GM20000 (cell line): ENCODE results near the gene SPSB1.
"Not testable (repeated sequence)": the region's sequence is repeated elsewhere in the genome, so short reads cannot be mapped to it uniquely, and the experiment has no call there.

Experiments used
- DNase-seq: peaks from one replicate; pipeline ENCODE4 v3.0.0; 2012; ENCODE audit warnings: low spot score
- TF ChIP-seq, protein P1 (sequence below): IDR thresholded peaks from 2 replicates; pipeline ENCODE4 v1.5.1; 2012; ENCODE audit warnings: mild to moderate bottlenecking, control low read depth; ENCODE audit errors: extremely low read depth, missing control alignments

The SPSB1 gene

DNA sequence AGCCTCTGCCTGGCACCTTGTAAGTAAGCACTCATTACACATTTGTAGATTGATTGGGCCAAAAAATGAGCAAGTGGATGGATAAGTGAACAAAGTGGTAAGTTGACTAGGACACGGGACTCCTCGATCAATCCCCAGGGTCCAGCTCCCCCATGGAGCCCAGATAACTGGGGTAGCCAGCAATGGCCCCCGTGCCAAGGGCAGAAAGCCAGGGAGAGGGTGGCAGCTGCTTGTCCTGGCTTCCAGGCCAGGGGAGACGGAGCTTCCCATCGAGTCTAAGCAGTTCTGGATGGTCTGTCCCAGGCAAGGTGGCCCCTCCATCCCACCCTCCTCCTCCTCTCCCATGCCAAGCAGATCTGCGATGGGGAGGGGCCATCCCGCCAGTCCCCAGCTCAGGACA lies 91.4 kb downstream of the SPSB1 start:
- TF ChIP-seq, protein P1, sequence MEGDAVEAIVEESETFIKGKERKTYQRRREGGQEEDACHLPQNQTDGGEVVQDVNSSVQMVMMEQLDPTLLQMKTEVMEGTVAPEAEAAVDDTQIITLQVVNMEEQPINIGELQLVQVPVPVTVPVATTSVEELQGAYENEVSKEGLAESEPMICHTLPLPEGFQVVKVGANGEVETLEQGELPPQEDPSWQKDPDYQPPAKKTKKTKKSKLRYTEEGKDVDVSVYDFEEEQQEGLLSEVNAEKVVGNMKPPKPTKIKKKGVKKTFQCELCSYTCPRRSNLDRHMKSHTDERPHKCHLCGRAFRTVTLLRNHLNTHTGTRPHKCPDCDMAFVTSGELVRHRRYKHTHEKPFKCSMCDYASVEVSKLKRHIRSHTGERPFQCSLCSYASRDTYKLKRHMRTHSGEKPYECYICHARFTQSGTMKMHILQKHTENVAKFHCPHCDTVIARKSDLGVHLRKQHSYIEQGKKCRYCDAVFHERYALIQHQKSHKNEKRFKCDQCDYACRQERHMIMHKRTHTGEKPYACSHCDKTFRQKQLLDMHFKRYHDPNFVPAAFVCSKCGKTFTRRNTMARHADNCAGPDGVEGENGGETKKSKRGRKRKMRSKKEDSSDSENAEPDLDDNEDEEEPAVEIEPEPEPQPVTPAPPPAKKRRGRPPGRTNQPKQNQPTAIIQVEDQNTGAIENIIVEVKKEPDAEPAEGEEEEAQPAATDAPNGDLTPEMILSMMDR = no peak
- DNase-seq = no peak

DNA sequence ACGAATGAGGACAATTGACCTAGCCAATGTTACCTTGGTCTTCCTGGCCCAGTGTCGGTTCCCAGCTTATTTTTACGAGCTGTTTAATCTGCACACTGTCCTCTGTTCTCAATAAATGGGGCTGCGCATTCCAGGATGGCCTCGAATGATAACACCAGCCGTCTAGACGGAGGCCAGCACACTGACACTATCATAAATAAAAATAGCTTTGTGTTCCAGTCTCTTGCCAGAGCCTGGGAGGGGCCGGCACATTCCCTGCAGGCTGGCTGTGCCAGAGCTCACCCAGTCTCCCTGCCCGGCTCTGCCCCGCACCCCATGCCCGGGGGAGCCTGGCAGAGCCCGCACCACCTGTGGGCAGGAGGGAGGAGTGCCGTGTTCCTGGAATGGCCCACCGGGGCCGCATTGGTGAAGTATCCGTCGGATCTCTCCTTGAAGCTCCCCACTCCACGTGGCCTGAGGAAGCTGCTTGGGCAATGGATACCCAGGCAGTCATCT lies 92.1 kb downstream of the SPSB1 start:
- TF ChIP-seq, protein P1 = no peak
- DNase-seq = no peak

DNA sequence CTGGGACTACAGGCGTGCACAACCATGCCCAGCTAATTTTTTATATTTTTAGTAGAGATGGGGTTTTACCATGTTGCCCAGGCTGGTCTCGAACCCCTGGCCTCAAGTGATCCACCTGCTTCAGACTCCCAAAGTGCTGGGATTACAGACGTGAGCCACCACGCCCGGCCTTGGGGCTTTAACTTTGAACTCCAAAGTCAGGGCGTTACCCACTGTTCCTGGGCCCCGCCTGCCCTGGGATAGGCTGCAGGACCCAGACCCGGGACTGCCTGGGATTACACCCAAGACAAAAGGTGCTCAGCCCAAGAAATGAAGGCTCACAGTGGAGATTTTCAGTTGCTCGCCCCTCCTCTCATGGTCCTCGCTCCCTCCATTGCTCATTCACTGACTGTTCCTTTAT lies 92.7 kb downstream of the SPSB1 start:
- DNase-seq = not testable (repeated sequence)

DNA sequence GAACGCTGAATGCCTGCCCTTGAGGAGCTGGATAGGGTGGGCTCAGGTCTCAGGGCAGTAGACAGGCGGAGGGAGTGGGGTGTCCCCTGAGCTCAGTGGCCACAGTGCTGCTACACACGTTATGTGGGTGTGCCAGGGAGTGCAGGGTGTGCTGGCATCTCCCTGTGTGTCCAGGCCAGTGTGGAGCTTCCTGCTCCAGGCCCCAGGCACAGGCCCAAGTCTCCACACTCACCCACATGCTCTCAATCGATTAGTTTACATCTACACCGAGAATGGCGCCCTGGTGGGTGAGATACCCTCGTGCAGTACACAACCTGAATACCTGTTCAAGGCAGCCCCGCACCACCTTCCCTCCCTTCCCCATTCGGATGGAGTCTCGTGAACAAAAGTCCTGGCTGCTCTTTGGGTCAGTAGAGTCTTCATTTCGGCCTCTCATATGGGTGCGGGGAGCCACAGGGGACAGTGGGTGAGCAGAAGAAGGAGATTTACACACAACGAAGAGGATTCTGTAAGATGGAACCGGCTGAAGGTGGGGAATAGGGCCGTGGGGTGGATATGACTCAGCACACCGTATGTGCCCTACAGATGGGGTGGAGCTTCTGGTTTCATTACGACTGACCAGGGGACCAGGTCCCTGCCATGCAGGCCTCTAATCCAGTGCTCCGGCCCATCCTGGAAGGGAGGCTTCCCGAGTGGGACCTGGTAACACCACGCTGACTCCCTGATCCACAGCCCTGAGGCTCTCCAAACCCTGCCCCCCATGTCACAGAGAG lies 93.3 kb downstream of the SPSB1 start:
- no peak for DNase-seq
- TF ChIP-seq, protein P1 = no peak

DNA sequence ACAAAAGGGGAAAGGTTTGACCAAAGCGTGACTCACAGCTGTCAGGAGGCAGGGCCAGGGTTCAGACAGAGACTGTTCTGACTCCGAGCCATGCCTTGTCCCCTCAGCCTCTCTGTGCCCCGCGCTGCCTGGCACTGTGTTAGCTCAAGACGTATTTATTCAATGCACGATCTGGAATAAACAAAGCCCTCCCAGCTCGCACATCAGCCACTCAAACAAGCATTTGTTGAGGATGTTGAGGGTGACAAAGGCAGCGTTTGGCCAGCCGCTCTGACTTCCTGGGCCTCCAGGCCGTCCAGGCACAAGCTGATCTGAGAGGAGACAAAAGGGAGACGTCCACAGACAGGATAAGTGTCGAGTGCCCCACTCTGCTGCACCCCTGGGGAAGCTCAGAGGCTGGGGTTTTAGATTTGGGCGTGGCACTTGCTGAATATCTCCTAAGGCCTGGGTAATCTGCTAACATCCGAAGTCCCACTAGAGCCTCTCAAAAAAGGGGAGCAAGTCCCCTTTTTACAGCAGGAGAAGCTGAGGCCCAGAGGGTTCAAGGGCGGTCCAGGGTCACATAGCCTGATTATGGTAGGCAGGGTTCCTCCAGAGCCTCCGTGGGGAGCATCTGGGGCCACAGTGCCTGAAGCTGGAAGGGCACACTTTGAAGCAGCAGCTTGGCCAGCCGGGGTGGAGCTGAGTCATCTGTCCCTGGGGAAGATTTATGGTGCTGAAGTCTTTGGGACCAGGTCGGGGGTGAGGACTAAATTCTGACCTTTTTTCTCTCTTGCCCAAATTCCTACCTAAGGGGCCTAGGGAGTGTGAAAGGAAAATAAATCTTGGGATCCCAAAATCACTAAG lies 95.9 kb downstream of the SPSB1 start:
- no peak for DNase-seq
- TF ChIP-seq, protein P1 = no peak

DNA sequence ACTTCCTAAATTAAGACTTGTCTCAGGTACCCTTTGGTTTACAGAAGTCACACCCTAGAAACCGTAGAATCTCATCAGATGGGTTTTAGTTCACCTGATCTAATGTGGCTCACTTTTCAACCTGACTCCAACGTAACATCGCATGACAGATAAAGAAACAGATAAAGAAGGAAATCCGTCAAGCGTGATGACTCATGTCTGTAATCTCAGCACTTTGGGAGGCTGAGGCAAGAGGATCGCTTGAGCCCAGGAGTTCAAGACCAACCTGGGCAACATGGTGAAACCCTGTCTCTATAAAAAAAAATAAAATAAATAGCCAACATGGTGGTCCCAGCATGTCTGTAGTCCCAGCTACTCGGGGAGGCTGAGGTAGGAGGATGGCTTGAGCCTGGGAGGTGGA lies 97.3 kb downstream of the SPSB1 start:
- no peak for DNase-seq
- TF ChIP-seq, protein P1 = no peak

DNA sequence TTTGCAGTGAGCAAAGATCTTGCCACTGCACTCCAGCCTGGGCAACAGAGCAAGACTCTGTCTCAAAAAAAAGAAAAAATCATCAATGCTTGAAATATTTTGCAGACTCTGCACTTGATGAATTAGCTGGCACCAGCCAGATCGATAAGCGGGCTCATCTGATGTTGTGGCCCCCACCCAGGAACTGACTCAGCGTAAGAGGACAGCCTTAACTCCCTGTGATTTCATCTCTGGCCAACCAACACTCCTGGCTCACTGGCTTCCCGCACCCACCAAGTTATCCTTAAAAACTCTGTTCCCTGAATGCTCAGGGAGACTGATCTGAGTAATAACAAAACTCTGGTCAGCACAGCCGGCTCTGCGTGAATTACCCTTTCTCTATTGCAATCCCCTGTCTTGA lies 98.9 kb downstream of the SPSB1 start:
- TF ChIP-seq, protein P1 = no peak
- no peak for DNase-seq
